Neuronal stem cell (in vitro differentiated cells): ENCODE results near the gene DHRS7.
A peak's percentile ranks its signal among the peaks of the same experiment; 100 is the strongest.

ENCODE experiments used
- DNase-seq: peaks from one replicate; pipeline ENCODE4 v3.0.0-alpha.2; 2013; ENCODE audit warnings: low spot score
- H2AFZ ChIP-seq: one replicate; pipeline ENCODE4 v1.6.1; 2013; ENCODE audit warnings: mild to moderate bottlenecking, low read length, inconsistent platforms
- H2AK5ac ChIP-seq: 2 replicates; pipeline ENCODE4 v1.6.1; 2013; ENCODE audit warnings: low read depth, mild to moderate bottlenecking, inconsistent platforms, low read length, moderate library complexity, mixed read lengths
- H2BK120ac ChIP-seq: 2 replicates; pipeline ENCODE4 v1.6.1; 2013; ENCODE audit warnings: low read depth, mild to moderate bottlenecking, inconsistent platforms, low read length, moderate library complexity, mixed read lengths
- H2BK12ac ChIP-seq: one replicate; pipeline ENCODE4 v1.6.1; 2013; ENCODE audit warnings: low read length, inconsistent platforms
- H2BK15ac ChIP-seq: 2 replicates; pipeline ENCODE4 v1.6.1; 2013; ENCODE audit warnings: mild to moderate bottlenecking, low read length, inconsistent platforms, mixed read lengths
- H2BK5ac ChIP-seq: one replicate; pipeline ENCODE4 v1.6.1; 2013; ENCODE audit warnings: inconsistent platforms, mild to moderate bottlenecking, low read length, moderate library complexity
- H3K14ac ChIP-seq: one replicate; pipeline ENCODE4 v1.6.1; 2013; ENCODE audit warnings: low read length, inconsistent platforms
- H3K18ac ChIP-seq: 2 replicates; pipeline ENCODE4 v1.6.1; 2013; ENCODE audit warnings: low read length, inconsistent platforms
- H3K23ac ChIP-seq: 2 replicates; pipeline ENCODE4 v1.6.1; 2013; ENCODE audit warnings: low read depth, mild to moderate bottlenecking, mixed read lengths, low read length, inconsistent platforms; ENCODE audit not compliant: poor library complexity
- H3K27ac ChIP-seq: replicated peaks from 3 replicates; pipeline ENCODE4 v1.5.1; 2013; ENCODE audit warnings: low read length, inconsistent platforms
- H3K27me3 ChIP-seq, 3 experiments: 2 replicates each; pipeline ENCODE4 v1.6.1; 2013; ENCODE audit warnings: low read length in 3 of 3, mild to moderate bottlenecking in 2 of 3, inconsistent platforms in 1 of 3, low read depth in 1 of 3, mixed read lengths in 1 of 3, moderate library complexity in 1 of 3; ENCODE audit not compliant: control insufficient read depth in 3 of 3, insufficient read depth in 3 of 3
- H3K36me3 ChIP-seq, 2 donors: replicated peaks in 1 of 2; 2 replicates each; pipeline ENCODE4 v1.6.1; 2013; ENCODE audit warnings: low read length in 2 of 2; ENCODE audit not compliant: control insufficient read depth in 2 of 2, insufficient read depth in 2 of 2
- H3K4ac ChIP-seq: 2 replicates; pipeline ENCODE4 v1.6.1; 2013; ENCODE audit warnings: inconsistent platforms, mild to moderate bottlenecking, low read length, moderate library complexity
- H3K4me1 ChIP-seq, 2 donors: 1 replicate in 1 of 2; 2 replicates in 1 of 2; pipeline ENCODE4 v1.6.1; 2013; ENCODE audit warnings: low read length in 2 of 2, low read depth in 1 of 2; ENCODE audit not compliant: control insufficient read depth in 2 of 2, insufficient read depth in 1 of 2
- H3K4me2 ChIP-seq: one replicate; pipeline ENCODE4 v1.6.1; 2013; ENCODE audit warnings: mild to moderate bottlenecking, low read length, inconsistent platforms; ENCODE audit not compliant: insufficient read depth, poor library complexity, severe bottlenecking
- H3K4me3 ChIP-seq, 2 donors: 2 replicates each; pipeline ENCODE4 v1.5.1; 2013; ENCODE audit warnings: low read length in 2 of 2, mild to moderate bottlenecking in 2 of 2, inconsistent platforms in 1 of 2, moderate library complexity in 1 of 2
- H3K79me1 ChIP-seq: one replicate; pipeline ENCODE4 v1.6.1; 2013; ENCODE audit warnings: low read depth, mild to moderate bottlenecking, inconsistent platforms, low read length, moderate library complexity
- H3K9ac ChIP-seq: one replicate; pipeline ENCODE4 v1.6.1; 2013; ENCODE audit warnings: mild to moderate bottlenecking, low read depth, low read length, inconsistent platforms; ENCODE audit not compliant: poor library complexity
- H3K9me3 ChIP-seq, 2 donors: replicated peaks in 1 of 2; 2 replicates each; pipeline versions ENCODE3 to v1.6.1; 2013; ENCODE audit warnings: low read length in 2 of 2, mild to moderate bottlenecking in 2 of 2, inconsistent platforms in 1 of 2, low read depth in 1 of 2, mixed read lengths in 1 of 2, moderate library complexity in 1 of 2; ENCODE audit not compliant: control insufficient read depth in 2 of 2, insufficient read depth in 1 of 2
- H4K8ac ChIP-seq: one replicate; pipeline ENCODE4 v1.6.1; 2013; ENCODE audit warnings: low read depth, mild to moderate bottlenecking, inconsistent platforms, low read length, moderate library complexity
- H4K91ac ChIP-seq: one replicate; pipeline ENCODE4 v1.6.1; 2013; ENCODE audit warnings: low read length, low read depth, mild to moderate bottlenecking, inconsistent platforms; ENCODE audit not compliant: poor library complexity
- WGBS, 2 donors: extraction: QIAGEN DNeasy Blood & Tissue Kit; methylation state at CpG; one replicate each; pipeline ENCODE4 v1.1.7; 2013; ENCODE audit warnings: missing lambda C conversion rate in 2 of 2, mixed read lengths in 1 of 2; ENCODE audit not compliant: insufficient read length in 2 of 2, insufficient replicate concordance in 1 of 2; ENCODE audit errors: extremely low coverage in 2 of 2; 5-methylcytosine and 5-hydroxymethylcytosine counted together

DHRS7 gene

DNA sequence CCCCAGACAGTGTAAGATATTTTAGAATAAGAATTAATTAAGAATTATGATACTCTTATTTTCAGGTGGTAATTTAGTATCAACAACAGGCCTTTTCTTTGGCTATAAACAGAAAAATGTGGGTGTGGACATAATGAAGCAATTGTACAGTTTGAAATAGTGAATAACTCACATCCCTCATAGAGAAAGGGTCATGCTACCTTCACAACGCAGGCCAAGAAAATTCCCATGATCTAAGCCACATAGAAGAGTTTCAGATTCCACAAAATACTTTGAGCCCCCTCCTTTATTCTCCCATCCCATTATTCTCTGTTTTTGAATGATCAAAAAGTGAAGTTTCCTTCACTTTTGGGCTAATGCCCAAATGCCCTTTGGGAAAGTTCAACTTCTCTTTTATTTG, 23.5 kb upstream of the DHRS7 start:
- WGBS, 2 donors: no CpG with 5 or more reads among the region's 1 CpG
- Histone ChIP-seq H3K9me3 (peaks cover 0 to 1% of the 10 kb centered on the region in 2 donors), H3K27me3 (peaks cover 0 to 9% (median 0%) of the 10 kb centered on the region in 3 experiments)

GRCh38 chr14:60188115-60188514, 22.9 kb upstream of the DHRS7 start:
- Histone ChIP-seq H3K9me3 (peaks cover 0 to 1% of the 10 kb centered on the region in 2 donors), H3K4ac (no peak overlapping the region), H3K79me1 (no peaks in the 10 kb centered on the region), H3K36me3 (no peaks in the 10 kb centered on the region), H2BK120ac (no peak overlapping the region), H2BK15ac (no peak overlapping the region), H4K8ac (no peak overlapping the region), H3K4me2 (no peak overlapping the region), H3K9ac (no peak overlapping the region), H3K27me3 (peaks cover 0 to 9% (median 0%) of the 10 kb centered on the region in 3 experiments), H3K4me3 (no peak overlapping the region), H2AFZ (no peak overlapping the region), H3K27ac (no peak overlapping the region), H2BK5ac (no peak overlapping the region), H3K23ac (no peak overlapping the region), H2AK5ac (no peak overlapping the region), H2BK12ac (no peak overlapping the region), H4K91ac (no peak overlapping the region), H3K14ac (no peak overlapping the region), H3K4me1 (no peaks in the 10 kb centered on the region), H3K18ac (no peak overlapping the region)
- no CpG with 5 or more reads among the region's 3 CpGs for WGBS, 2 donors
- DNase-seq: no peak

More for the DNA sequence above, 23.5 kb upstream of the DHRS7 start:
- Histone ChIP-seq H3K4me3 (no peak overlapping the region), H3K27ac (no peak overlapping the region), H4K8ac (no peak overlapping the region), H2BK120ac (no peak overlapping the region), H2BK12ac (no peak overlapping the region), H3K14ac (no peak overlapping the region), H3K4me2 (no peak overlapping the region), H3K79me1 (no peaks in the 10 kb centered on the region), H3K36me3 (no peaks in the 10 kb centered on the region), H4K91ac (no peak overlapping the region), H3K9ac (no peak overlapping the region), H2AFZ (no peak overlapping the region), H3K4ac (no peak overlapping the region), H2AK5ac (no peak overlapping the region), H2BK5ac (no peak overlapping the region), H3K4me1 (no peaks in the 10 kb centered on the region), H3K23ac (no peak overlapping the region), H3K18ac (no peak overlapping the region), H2BK15ac (no peak overlapping the region)
- no peak for DNase-seq

GRCh38 chr14:60184905-60185555, 19.8 kb upstream of the DHRS7 start:
- no peak for DNase-seq
- Histone ChIP-seq H3K27me3 (peaks cover 0 to 4% (median 0%) of the 10 kb centered on the region in 3 experiments), H4K8ac (no peak overlapping the region)

GRCh38 chr14:60184146-60184904, 19.1 kb upstream of the DHRS7 start:
- DNase-seq: peak; percentile 56
- no peak overlapping the region for H4K91ac ChIP-seq
- H3K9ac ChIP-seq: no peak overlapping the region
- H2BK12ac ChIP-seq: no peak overlapping the region
- H3K4me2 ChIP-seq: no peak overlapping the region
- H2AK5ac ChIP-seq: no peak overlapping the region
- H3K9me3 ChIP-seq: no peaks in the 10 kb centered on the region
- no peak overlapping the region for H2BK120ac ChIP-seq
- H3K36me3 ChIP-seq: no peaks in the 10 kb centered on the region
- no peak overlapping the region for H3K4ac ChIP-seq
- H3K4me3 ChIP-seq: peak overlapping the region in 1 of 2 donors; percentile 34
- H2BK5ac ChIP-seq: no peak overlapping the region
- H4K8ac ChIP-seq: no peak overlapping the region
- H3K14ac ChIP-seq: no peak overlapping the region
- H3K23ac ChIP-seq: no peak overlapping the region
- no peak overlapping the region for H2BK15ac ChIP-seq
- H3K18ac ChIP-seq: no peak overlapping the region
- H3K4me1 ChIP-seq: no peaks in the 10 kb centered on the region
- no CpG with 5 or more reads among the region's 5 CpGs for WGBS, 2 donors
- H3K27ac ChIP-seq: no peak overlapping the region
- H3K27me3 ChIP-seq: peaks cover 0 to 4% (median 0%) of the 10 kb centered on the region in 3 experiments
- H2AFZ ChIP-seq: peak overlapping the region; percentile 63
- no peaks in the 10 kb centered on the region for H3K79me1 ChIP-seq

More at GRCh38 chr14:60184905-60185555, 19.8 kb upstream of the DHRS7 start:
- Histone ChIP-seq H4K91ac (no peak overlapping the region), H3K4ac (no peak overlapping the region), H2BK5ac (no peak overlapping the region), H3K18ac (no peak overlapping the region), H3K79me1 (no peaks in the 10 kb centered on the region), H3K9ac (no peak overlapping the region), H3K23ac (no peak overlapping the region), H2BK15ac (no peak overlapping the region), H2AK5ac (no peak overlapping the region), H3K9me3 (no peaks in the 10 kb centered on the region), H2AFZ (peak overlapping the region; percentile 56), H2BK120ac (no peak overlapping the region), H3K14ac (no peak overlapping the region), H3K4me1 (no peaks in the 10 kb centered on the region), H2BK12ac (no peak overlapping the region), H3K36me3 (no peaks in the 10 kb centered on the region), H3K4me3 (no peak overlapping the region), H3K27ac (no peak overlapping the region), H3K4me2 (no peak overlapping the region)
- no CpG with 5 or more reads among the region's 5 CpGs for WGBS, 2 donors
